PC-3 (cell line): Measurements from ENCODE around the gene TMEM123.

Source experiments
- CTCF ChIP-seq: fragments of 300-600 bp; sonication (generic); conservative IDR thresholded peaks from 2 replicates; pipeline ENCODE4 v1.5.1; 2017; ENCODE audit warnings: antibody characterized with exemption, low read depth, mild to moderate bottlenecking, low read length
- EZH2 ChIP-seq: fragments of 300-600 bp; sonication (generic); IDR thresholded peaks from one replicate; pipeline ENCODE4 v1.6.1; 2017; ENCODE audit warnings: antibody characterized with exemption, mild to moderate bottlenecking, low read length; ENCODE audit not compliant: unreplicated experiment

DNA sequence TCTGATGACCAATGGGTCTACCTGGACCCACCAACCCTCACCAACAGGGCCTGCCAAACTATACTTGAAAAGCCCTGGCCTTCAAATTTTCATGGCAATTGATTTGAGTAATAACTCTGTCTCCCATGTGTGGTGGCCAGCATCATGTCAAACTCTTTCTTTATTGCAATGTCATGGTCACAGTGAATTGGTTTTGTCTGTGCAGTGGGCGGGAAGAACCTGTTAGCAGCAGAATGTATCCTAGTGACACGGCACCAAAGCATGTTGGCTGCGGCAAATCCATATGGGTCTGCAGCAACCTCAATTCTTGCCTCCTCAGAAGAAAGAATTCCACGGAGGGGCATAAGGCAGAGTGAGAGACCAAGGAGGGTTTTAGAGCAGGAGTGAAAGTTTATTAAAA lies 19.6 kb upstream of the TMEM123 start:
- TF ChIP-seq CTCF (no peak), EZH2 (no peak)
